H1 (cell line): ENCODE measurements around the gene GPR45. TPM values are rescaled to one million over a fixed set of nuclear protein-coding genes. Genes with fewer than 3 reads are reported as not detected.

Source experiments
- CREB1 ChIP-seq: IDR thresholded peaks from 2 replicates; pipeline ENCODE4 v1.6.1; 2012; ENCODE audit warnings: inconsistent platforms
- POU5F1 ChIP-seq: IDR thresholded peaks from 2 replicates; pipeline ENCODE4 v1.6.1; 2011; ENCODE audit warnings: low read depth, mild to moderate bottlenecking, low read length, moderate library complexity
- RFX5 ChIP-seq: IDR thresholded peaks from 2 replicates; pipeline ENCODE4 v1.6.1; 2011; ENCODE audit warnings: low read depth, low read length, improper control_type of control experiment, borderline replicate concordance
- RNF2 ChIP-seq: fragments of 200-900, 300-1000 bp; sonication (generic); IDR thresholded peaks from 2 replicates; pipeline ENCODE4 v1.7.1; 2016; ENCODE audit warnings: borderline replicate concordance, low read depth, mild to moderate bottlenecking, antibody characterized with exemption, low read length; ENCODE audit not compliant: poor library complexity, severe bottlenecking; ENCODE audit errors: missing control alignments
- RXRA ChIP-seq: IDR thresholded peaks from 2 replicates; pipeline ENCODE4 v1.6.1; 2011; ENCODE audit warnings: low read depth, mild to moderate bottlenecking, low read length, moderate library complexity; ENCODE audit not compliant: insufficient read depth
- SAP30 ChIP-seq: fragments of 300-600 bp; sonication (generic); IDR thresholded peaks from 2 replicates; pipeline ENCODE4 v1.7.1; 2012; ENCODE audit warnings: low read length, moderate library complexity, mild to moderate bottlenecking, inconsistent platforms; ENCODE audit not compliant: insufficient read depth, insufficient replicate concordance
- SIN3A ChIP-seq, 2 experiments: IDR thresholded peaks in 1 of 2; conservative IDR thresholded peaks in 1 of 2; 2 replicates each; pipeline ENCODE4 v1.6.1; 2011 to 2012; ENCODE audit warnings: low read length in 2 of 2, improper control_type of control experiment in 1 of 2, low read depth in 1 of 2, mild to moderate bottlenecking in 1 of 2
- TAF1 ChIP-seq: IDR thresholded peaks from 2 replicates; pipeline ENCODE4 v1.6.1; 2011; ENCODE audit warnings: mild to moderate bottlenecking, low read depth, low read length
- polyA plus RNA-seq, 7 experiments: library from polyadenylated mRNA; depleted of rRNA in 3 of 7; stranded (reverse) in 5 of 7; unstranded in 2 of 7; fragments of >200 nt in 5 of 7; fragments of 200-250 nt in 2 of 7; gene quantifications; 1 replicate in 5 of 7; 2 replicates in 1 of 7; 4 replicates in 1 of 7; pipeline versions ENCODE4 v1.2.1 to v1.2.3, GENCODE V29; 2011 to 2013; ENCODE audit warnings: missing spikeins in 2 of 7, mixed read lengths in 2 of 7
- total RNA-seq: library from RNA; stranded (reverse); fragmentation: NEBNext Ultra II Directional; extraction: Animal tissue kit (Norgen Biotek cat#: 25700); gene quantifications from 2 replicates; pipeline ENCODE4 v1.2.1, GENCODE V29; 2021
- TF ChIP-seq, protein P1 (sequence below): fragments of 300-600 bp; sonication (generic); IDR thresholded peaks from 2 replicates; pipeline ENCODE4 v1.7.1; 2012; ENCODE audit warnings: low read length, moderate library complexity, mild to moderate bottlenecking, inconsistent platforms; ENCODE audit not compliant: insufficient replicate concordance

The GPR45 gene
- total and polyA plus RNA-seq, 2 of the 8 experiments (the other 6 are each of a cell fraction or from before 2014, with no cell fraction given): 0.21 TPM; not detected in 1

GRCh38 chr2:105258835-105259350, 17.4 kb downstream of the GPR45 start (continued):
- TF ChIP-seq, protein P1, sequence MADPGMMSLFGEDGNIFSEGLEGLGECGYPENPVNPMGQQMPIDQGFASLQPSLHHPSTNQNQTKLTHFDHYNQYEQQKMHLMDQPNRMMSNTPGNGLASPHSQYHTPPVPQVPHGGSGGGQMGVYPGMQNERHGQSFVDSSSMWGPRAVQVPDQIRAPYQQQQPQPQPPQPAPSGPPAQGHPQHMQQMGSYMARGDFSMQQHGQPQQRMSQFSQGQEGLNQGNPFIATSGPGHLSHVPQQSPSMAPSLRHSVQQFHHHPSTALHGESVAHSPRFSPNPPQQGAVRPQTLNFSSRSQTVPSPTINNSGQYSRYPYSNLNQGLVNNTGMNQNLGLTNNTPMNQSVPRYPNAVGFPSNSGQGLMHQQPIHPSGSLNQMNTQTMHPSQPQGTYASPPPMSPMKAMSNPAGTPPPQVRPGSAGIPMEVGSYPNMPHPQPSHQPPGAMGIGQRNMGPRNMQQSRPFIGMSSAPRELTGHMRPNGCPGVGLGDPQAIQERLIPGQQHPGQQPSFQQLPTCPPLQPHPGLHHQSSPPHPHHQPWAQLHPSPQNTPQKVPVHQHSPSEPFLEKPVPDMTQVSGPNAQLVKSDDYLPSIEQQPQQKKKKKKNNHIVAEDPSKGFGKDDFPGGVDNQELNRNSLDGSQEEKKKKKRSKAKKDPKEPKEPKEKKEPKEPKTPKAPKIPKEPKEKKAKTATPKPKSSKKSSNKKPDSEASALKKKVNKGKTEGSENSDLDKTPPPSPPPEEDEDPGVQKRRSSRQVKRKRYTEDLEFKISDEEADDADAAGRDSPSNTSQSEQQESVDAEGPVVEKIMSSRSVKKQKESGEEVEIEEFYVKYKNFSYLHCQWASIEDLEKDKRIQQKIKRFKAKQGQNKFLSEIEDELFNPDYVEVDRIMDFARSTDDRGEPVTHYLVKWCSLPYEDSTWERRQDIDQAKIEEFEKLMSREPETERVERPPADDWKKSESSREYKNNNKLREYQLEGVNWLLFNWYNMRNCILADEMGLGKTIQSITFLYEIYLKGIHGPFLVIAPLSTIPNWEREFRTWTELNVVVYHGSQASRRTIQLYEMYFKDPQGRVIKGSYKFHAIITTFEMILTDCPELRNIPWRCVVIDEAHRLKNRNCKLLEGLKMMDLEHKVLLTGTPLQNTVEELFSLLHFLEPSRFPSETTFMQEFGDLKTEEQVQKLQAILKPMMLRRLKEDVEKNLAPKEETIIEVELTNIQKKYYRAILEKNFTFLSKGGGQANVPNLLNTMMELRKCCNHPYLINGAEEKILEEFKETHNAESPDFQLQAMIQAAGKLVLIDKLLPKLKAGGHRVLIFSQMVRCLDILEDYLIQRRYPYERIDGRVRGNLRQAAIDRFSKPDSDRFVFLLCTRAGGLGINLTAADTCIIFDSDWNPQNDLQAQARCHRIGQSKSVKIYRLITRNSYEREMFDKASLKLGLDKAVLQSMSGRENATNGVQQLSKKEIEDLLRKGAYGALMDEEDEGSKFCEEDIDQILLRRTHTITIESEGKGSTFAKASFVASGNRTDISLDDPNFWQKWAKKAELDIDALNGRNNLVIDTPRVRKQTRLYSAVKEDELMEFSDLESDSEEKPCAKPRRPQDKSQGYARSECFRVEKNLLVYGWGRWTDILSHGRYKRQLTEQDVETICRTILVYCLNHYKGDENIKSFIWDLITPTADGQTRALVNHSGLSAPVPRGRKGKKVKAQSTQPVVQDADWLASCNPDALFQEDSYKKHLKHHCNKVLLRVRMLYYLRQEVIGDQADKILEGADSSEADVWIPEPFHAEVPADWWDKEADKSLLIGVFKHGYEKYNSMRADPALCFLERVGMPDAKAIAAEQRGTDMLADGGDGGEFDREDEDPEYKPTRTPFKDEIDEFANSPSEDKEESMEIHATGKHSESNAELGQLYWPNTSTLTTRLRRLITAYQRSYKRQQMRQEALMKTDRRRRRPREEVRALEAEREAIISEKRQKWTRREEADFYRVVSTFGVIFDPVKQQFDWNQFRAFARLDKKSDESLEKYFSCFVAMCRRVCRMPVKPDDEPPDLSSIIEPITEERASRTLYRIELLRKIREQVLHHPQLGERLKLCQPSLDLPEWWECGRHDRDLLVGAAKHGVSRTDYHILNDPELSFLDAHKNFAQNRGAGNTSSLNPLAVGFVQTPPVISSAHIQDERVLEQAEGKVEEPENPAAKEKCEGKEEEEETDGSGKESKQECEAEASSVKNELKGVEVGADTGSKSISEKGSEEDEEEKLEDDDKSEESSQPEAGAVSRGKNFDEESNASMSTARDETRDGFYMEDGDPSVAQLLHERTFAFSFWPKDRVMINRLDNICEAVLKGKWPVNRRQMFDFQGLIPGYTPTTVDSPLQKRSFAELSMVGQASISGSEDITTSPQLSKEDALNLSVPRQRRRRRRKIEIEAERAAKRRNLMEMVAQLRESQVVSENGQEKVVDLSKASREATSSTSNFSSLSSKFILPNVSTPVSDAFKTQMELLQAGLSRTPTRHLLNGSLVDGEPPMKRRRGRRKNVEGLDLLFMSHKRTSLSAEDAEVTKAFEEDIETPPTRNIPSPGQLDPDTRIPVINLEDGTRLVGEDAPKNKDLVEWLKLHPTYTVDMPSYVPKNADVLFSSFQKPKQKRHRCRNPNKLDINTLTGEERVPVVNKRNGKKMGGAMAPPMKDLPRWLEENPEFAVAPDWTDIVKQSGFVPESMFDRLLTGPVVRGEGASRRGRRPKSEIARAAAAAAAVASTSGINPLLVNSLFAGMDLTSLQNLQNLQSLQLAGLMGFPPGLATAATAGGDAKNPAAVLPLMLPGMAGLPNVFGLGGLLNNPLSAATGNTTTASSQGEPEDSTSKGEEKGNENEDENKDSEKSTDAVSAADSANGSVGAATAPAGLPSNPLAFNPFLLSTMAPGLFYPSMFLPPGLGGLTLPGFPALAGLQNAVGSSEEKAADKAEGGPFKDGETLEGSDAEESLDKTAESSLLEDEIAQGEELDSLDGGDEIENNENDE: no peak
- TF ChIP-seq RNF2: no peak
- TF ChIP-seq RXRA: no peak
- no peak for TF ChIP-seq TAF1
- no peak for TF ChIP-seq POU5F1
- TF ChIP-seq SIN3A (conservative IDR thresholded peaks at IDR 0.05 in 1 of 2, IDR thresholded peaks at IDR 0.05 in 1 of 2; ENCODE audit: low read depth in 1 of 2, low read length in 2 of 2): no peak
- TF ChIP-seq CREB1: no peak
- TF ChIP-seq RFX5: no peak
- TF ChIP-seq SAP30: no peak
